GM21423 (cell line): Measurements from ENCODE around the gene CAV2.

Experiments
- ATAC-seq: cut with Tn5 transposase; IDR thresholded peaks from one replicate; pipeline ENCODE4 v1.9.1; 2021; ENCODE audit warnings: mild to moderate bottlenecking, moderate library complexity; ENCODE audit not compliant: unreplicated experiment

CAV2 gene

DNA sequence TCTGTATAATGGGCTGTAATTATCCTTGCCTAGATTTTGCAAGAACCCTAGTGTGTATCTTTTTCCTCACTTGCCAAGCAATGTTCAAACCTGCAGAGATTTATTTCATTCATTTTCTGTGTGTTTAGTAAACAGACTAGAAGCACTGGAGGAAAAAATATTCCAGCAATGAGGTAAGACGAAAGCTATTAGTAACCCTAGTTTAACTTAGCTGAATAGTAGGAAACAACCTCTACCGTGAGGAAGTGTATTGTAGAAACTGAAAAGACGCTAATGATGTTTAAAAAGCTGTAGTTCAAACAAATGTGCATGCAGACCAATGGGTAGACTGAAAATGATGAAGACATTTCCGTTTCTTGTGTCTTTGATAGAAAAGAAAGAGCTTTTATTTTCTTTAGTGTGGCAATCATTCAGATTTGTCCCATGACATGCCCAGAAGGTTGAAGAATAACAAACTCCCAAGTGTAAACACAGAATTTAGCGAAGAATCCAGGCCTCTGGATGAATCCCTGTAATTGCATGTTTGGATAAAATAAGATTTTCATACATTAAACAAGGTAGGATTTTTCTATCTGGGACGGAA, 46.0 kb downstream of the CAV2 start:
- no peak for ATAC-seq

DNA sequence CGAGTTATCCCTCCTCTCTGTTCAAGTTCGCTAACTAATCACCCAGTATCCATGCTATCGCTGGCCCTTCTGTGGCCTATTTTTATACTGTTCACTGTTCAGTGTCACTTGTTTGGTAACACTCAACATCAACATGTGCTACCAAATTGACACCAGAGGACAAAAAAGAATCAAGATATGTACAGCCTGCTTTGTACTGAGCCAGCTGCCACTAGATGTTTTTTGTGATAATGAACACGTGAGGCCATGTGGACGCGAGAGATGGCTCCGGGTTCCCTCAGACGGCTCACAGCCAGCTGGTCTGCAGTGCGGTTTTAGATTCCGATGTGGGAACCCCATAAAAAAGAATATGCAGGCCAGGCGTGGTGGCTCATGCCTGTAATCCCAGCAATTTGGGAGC, 46.5 kb downstream of the CAV2 start:
- ATAC-seq = no peak

DNA sequence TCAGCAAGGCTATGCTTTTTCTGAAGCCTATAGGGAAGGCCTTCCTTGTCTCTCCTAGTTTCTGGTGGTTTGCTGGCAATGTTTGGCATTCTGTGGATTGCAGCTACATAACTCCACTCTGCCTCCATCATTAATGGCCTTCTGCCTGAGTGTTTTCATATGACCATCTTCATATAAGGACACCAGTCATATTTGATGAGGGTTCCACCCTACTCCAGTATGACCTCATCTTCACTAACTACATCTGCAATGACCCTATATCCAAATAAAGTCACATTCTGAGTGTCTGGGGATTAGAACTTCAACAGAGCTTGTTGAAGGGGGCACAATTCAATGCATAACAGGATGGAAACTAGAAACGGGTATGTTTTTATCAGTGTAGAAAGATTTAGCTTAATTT, 47.4 kb downstream of the CAV2 start:
- no peak for ATAC-seq

DNA sequence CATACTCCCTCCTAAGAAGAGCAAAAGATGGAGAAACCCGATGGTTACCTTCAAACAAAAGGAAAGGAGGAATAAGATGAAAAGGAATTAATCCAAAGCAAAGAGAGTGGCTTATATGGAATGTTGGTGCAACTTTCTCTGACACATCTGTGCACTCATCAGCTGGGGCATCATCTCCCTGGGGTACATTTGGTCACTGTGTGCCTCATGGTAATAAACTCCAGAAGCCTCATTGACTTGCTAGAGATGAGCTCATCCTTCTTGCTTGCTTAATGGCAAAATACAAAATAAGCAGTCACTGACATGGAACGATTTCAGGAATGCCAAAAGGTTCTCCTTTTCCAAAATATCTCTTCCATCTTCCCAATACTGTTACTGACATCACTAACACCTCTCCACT, 47.8 kb downstream of the CAV2 start:
- no peak for ATAC-seq

DNA sequence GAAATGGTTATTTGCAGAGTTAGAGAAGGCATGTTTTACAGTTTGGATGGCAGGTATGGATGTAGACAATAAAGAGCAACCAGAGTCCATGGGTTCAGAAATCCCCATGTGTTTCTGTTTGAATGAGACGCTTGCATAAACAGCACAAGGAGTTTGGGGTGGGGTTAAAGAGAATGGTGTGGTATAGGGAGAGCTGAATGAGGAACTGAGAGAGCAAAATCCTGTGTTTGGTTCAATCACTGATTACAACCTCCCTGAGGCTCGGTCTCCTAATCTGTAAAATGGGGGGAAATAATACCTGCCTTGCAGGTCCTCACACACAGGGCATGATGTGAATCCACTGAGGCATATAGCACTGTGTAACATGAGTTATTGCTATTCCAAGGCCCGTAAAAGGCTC, 49.0 kb downstream of the CAV2 start:
- ATAC-seq = peak; percentile 92

DNA sequence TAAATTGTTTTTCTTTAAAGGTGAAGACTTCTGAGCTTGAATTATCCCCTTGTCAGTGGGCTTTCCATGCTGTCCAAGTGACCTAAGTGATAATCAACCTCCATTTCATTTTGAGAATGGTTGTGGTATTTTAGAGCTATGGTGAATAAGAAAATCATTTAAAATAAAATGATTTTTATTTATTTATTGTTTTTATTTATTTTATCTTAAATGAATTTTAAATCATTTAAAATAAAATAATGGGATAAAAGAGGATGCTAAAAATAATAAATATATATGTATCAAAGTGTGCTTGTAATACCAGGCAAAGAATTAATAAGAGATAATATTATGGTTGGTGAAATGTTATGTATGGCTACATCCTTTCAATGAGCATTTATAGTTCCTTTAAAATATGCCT, 49.8 kb downstream of the CAV2 start:
- ATAC-seq = no peak

DNA sequence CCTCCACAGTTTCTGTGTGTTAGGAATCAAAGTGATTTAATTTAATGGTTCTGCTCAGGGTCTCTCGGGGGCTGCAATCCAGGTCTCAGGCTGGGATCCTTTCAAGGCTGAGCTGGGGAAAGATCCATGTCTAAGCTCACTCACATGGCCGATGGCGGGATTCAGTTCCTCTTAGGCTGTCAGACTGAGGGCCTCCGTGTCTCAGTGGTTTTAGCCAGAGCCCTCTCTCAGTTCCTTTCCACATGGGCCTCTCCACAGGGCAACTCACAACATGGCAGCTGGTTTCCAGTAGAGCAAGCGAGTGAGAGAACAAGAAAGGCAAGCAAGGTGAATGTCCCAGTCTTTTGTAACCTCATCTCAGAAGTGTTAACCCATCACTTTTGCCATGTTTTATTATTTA, 52.2 kb downstream of the CAV2 start:
- no peak for ATAC-seq

DNA sequence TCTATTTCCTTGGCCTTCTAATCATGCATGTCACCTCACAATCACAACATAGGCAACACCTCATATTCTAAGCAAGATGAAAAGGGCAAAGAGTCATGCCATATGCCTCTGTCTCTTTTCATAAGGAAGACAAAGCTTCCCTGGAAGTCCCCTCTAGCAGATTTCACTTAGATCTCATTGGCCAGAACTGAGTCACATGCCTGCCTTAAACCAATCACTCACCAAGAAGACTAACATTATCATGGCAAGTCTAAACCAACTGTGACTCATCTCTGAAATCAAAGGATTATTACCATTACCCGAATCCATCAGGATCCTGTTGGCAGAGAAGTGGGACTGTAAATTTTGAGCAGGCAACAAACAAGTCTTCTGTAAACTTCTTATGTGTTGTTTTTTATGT, 53.1 kb downstream of the CAV2 start:
- no peak for ATAC-seq

DNA sequence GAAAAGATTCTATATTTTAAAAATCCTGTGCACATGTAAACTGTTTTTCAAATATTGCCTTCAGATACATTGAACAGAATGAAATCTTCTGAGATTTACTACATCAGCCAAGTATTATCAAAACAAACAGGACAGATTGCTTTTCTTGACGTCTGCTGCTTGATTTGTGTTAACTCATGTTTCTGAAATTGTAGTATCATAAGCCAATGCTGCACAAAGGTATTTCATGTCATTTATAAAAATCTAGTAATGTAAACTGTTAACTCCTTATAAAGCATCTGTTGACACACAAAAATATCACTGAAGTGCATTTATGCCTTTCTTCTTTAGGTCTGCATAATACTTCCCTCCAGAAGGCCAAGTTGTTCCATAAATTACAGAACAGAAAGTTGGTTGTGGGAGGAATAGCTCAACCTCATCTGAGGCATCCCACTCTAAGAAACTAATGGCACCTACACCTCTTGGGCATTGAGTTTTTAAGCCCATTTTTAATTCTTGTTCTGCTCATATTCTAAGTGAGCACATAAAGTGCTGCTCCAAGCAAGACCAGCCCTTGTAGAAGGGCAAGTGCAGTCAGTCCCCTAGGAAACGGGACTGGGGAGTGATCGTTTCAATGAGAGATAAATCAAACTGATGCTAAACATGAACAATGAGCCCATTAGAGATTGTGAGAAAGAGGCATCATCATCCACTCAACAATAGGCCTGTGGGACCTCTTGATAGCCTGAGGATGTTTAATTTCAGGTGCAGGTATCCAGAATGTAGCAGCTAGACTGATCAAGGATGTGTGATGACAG, 53.8 kb downstream of the CAV2 start:
- no peak for ATAC-seq

DNA sequence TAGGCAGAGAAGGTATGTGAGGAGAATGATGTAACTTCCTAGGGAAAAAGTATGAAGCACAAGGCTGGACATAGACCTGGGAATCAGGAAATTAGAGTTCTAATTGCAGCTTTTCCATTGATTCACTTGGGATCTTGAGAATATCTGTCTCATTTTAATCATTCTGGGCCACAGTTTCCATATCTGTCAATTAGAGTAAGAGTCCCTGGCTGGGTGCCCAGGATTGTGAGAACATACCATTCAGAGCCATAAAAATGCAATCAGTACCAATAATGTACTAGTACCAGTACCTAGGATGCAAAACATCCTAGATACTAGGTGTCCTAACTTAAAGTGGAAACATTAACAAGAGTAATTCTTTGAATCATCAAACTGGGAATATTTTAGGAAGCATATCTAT, 54.9 kb downstream of the CAV2 start:
- ATAC-seq = no peak

DNA sequence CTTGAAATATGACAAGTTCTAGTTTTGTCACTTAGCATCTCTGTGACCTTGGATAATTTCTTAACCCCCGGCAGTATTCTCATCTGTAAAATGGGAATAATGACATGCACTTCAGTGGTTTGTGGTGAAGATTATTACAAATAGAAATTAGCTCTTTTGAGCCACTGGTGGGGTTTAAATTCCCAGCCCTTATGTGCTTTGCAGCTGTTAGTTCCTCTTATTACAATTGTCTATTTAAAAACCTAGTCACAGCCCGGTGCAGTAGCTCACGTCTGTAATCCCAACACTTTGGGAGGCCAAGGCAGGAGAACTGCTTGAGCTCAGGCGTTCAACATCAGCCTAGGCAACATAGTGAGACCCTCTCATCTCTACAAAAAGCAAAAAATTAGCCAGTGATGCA, 55.4 kb downstream of the CAV2 start:
- no peak for ATAC-seq

DNA sequence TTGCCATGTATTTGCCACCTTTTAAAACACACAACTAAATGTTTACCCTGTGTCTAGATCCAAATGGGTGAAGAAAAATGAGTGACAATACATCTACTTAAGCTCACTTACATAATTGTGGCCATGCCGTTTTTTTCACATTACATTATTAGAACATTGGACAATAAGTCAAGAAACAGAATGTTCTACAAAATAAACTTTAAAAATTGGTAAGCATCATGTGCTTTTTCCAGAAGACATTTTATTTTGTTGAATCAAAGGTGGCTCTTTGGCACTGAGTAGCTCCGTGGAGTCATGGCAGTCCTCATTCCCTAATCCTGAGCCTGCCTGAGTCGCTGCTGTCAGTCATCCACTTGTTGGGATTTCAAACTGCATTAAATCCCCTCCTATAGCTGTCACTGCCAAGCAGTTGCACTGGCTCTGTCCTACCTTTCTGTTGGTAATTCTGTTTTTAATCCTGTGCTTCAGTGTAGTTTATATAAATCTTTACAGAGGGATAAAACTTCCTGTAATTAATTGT, 57.6 kb downstream of the CAV2 start:
- no peak for ATAC-seq

DNA sequence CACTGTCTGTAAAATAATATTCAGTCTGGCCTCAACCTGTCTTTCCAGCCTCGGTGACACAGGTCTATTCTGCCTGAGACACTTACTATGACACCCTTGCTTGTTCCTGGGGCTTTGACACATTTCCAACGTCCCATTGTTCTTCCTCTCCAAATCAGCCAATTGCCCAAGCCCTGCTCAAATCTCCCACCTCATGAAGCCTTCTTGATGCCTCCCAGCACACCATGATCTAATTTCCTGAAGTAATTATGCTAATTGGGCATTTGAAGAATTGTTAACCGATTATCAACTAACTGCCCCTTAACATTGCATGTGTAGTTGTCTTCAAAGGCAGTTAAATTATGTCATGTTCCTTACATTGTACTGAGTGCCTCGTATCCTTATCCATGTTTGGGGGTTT, 58.4 kb downstream of the CAV2 start:
- no peak for ATAC-seq
